HFF-Myc (cell line): ENCODE results near the gene ARSA.
A peak's percentile ranks its signal among the peaks of the same experiment; 100 is the strongest.
"Not testable (repeated sequence)": the region's sequence is repeated elsewhere in the genome, so short reads cannot be mapped to it uniquely, and the experiment has no call there.

Source experiments
- DNase-seq: peaks from one replicate; pipeline ENCODE4 v3.0.0-alpha.2; 2011; ENCODE audit warnings: low read depth; ENCODE audit errors: extremely low read depth
- H3K4me3 ChIP-seq: replicated peaks from 2 replicates; pipeline ENCODE4 v1.5.1; 2011; ENCODE audit warnings: low read depth, mild to moderate bottlenecking, control low read depth, low read length
- CTCF ChIP-seq: IDR thresholded peaks from 2 replicates; pipeline ENCODE4 v1.5.1; 2012; ENCODE audit warnings: mild to moderate bottlenecking, low read depth, low read length, control low read depth; ENCODE audit errors: missing control alignments

ARSA gene

DNA sequence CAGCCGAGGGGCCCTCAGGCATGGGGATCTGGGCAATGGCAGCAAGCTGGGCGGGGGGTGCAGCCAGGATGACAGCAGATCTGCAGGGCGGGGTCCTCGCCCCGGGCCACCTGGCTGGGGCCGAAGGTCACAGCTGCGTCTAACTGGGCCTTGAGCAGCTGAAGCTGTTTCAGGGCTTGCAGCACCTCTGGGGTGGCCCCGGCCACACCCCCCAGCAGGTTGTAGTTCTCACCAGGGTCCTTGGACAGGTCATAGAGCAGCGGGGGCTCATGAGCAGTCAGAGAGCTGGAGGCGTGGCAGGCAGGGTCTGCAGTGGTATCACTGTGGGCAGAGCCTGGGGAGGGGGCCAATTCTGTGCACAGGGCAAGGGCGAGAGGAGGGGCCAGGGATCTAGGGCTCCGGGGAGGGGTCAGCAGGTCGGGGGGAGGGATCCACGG, 2.8 kb downstream of the ARSA start:
- H3K4me3 ChIP-seq: no peak overlapping the region
- DNase-seq: no peak
- no peak for TF ChIP-seq CTCF

GRCh38 chr22:50624347-50625130, 3.4 kb downstream of the ARSA start:
- H3K4me3 ChIP-seq: no peak overlapping the region
- no peak for DNase-seq
- no peak for TF ChIP-seq CTCF

DNA sequence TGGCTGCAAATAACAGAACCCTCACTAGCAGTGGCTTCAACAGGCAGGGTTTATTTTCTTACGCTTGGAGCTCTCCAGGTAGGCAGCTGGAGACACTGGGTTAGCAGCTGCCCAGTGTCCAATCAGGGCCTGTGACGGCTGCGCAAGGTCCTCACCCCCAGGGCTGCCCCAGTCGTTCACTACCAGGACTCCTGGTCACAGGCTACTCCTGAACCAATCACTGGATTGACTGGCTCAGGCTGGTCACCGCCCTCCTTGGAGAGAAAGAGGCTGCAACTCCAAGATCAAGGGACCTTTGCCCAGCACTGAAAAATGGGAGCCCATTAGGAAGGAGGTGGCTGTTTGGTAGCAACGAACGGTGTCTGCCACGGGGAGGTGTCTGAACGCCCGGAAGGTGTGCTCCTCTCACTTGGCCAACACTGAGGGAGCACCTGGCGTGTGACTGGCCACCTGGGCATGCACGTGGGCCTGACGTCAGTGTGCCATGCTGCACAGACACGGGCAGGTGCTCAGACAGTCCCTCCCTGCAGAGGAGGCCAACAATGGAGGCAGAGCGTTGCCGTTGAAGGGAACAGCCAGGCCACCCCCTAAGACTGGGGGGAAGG, 5.1 kb downstream of the ARSA start:
- no peak for TF ChIP-seq CTCF
- no peak overlapping the region for H3K4me3 ChIP-seq
- DNase-seq: no peak

- peak; percentile 14 for TF ChIP-seq CTCF
- no peak for DNase-seq
- no peak overlapping the region for H3K4me3 ChIP-seq
These were observed 5.8 kb downstream of the ARSA start for GRCh38 chr22:50621948-50622722.

GRCh38 chr22:50621356-50621880, 6.5 kb downstream of the ARSA start:
- no peak for DNase-seq
- no peak overlapping the region for H3K4me3 ChIP-seq
- TF ChIP-seq CTCF: no peak

GRCh38 chr22:50620593-50621355, 7.2 kb downstream of the ARSA start:
- peak; percentile 35 for DNase-seq
- TF ChIP-seq CTCF: peak; percentile 72
- H3K4me3 ChIP-seq: no peak overlapping the region

GRCh38 chr22:50614296-50614695, 13.7 kb downstream of the ARSA start:
- not testable (repeated sequence) for DNase-seq

More at GRCh38 chr22:50614296-50614695, 13.7 kb downstream of the ARSA start:
- H3K4me3 ChIP-seq: not testable (repeated sequence)
